ENCODE data around the gene RNF141. TPM values are rescaled to one million over a fixed set of nuclear protein-coding genes. Genes with fewer than 3 reads are reported as not detected.

RNF141 gene
- total and polyA plus RNA-seq, 2 of the 13 experiments (the other 11 are each of a cell fraction or from before 2014, with no cell fraction given): 9.3 to 22.4 TPM

- TF ChIP-seq, protein P1, sequence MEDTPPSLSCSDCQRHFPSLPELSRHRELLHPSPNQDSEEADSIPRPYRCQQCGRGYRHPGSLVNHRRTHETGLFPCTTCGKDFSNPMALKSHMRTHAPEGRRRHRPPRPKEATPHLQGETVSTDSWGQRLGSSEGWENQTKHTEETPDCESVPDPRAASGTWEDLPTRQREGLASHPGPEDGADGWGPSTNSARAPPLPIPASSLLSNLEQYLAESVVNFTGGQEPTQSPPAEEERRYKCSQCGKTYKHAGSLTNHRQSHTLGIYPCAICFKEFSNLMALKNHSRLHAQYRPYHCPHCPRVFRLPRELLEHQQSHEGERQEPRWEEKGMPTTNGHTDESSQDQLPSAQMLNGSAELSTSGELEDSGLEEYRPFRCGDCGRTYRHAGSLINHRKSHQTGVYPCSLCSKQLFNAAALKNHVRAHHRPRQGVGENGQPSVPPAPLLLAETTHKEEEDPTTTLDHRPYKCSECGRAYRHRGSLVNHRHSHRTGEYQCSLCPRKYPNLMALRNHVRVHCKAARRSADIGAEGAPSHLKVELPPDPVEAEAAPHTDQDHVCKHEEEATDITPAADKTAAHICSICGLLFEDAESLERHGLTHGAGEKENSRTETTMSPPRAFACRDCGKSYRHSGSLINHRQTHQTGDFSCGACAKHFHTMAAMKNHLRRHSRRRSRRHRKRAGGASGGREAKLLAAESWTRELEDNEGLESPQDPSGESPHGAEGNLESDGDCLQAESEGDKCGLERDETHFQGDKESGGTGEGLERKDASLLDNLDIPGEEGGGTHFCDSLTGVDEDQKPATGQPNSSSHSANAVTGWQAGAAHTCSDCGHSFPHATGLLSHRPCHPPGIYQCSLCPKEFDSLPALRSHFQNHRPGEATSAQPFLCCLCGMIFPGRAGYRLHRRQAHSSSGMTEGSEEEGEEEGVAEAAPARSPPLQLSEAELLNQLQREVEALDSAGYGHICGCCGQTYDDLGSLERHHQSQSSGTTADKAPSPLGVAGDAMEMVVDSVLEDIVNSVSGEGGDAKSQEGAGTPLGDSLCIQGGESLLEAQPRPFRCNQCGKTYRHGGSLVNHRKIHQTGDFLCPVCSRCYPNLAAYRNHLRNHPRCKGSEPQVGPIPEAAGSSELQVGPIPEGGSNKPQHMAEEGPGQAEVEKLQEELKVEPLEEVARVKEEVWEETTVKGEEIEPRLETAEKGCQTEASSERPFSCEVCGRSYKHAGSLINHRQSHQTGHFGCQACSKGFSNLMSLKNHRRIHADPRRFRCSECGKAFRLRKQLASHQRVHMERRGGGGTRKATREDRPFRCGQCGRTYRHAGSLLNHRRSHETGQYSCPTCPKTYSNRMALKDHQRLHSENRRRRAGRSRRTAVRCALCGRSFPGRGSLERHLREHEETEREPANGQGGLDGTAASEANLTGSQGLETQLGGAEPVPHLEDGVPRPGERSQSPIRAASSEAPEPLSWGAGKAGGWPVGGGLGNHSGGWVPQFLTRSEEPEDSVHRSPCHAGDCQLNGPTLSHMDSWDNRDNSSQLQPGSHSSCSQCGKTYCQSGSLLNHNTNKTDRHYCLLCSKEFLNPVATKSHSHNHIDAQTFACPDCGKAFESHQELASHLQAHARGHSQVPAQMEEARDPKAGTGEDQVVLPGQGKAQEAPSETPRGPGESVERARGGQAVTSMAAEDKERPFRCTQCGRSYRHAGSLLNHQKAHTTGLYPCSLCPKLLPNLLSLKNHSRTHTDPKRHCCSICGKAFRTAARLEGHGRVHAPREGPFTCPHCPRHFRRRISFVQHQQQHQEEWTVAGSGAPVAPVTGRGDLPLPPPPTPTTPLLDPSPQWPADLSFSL (CRISPR knock-in tag; IDR thresholded peaks at IDR 0.05): no peak
- TF ChIP-seq GATAD2A (CRISPR knock-in tag; IDR thresholded peaks at IDR 0.05) (no peak), ZNF264 (CRISPR knock-in tag; IDR thresholded peaks at IDR 0.05) (no peak), HNRNPUL1 (IDR thresholded peaks at IDR 0.05; ENCODE audit: low read depth, low read length) (0 out of 2 replicates have a peak, but pooled peaks have one; percentile 40), SP140L (CRISPR knock-in tag; IDR thresholded peaks at IDR 0.05; ENCODE audit: borderline replicate concordance) (no peak), FOXA3 (CRISPR knock-in tag; IDR thresholded peaks at IDR 0.05) (peak; percentile 46; the same call in 1 of the 2 replicates), PHB2 (IDR thresholded peaks at IDR 0.05; ENCODE audit: partially characterized antibody) (no peak), MYNN (CRISPR knock-in tag; IDR thresholded peaks at IDR 0.05; ENCODE audit: low read depth) (no peak), KLF16 (CRISPR knock-in tag; IDR thresholded peaks at IDR 0.05) (peak in 1 of 2 experiments; percentile 85; a peak in 2 of 4 replicates), BRCA1 (CRISPR knock-in tag; IDR thresholded peaks at IDR 0.05) (peak; percentile 30; the same call in 1 of the 2 replicates), JUND (CRISPR knock-in tag; IDR thresholded peaks at IDR 0.05) (no peak), MAFG (CRISPR knock-in tag; IDR thresholded peaks at IDR 0.05) (no peak), ZNF263 (CRISPR knock-in tag; IDR thresholded peaks at IDR 0.05) (no peak), AKAP8 (CRISPR knock-in tag; IDR thresholded peaks at IDR 0.05) (no peak), GPN1 (CRISPR knock-in tag; IDR thresholded peaks at IDR 0.05; ENCODE audit: borderline replicate concordance) (no peak), SMARCC2 (IDR thresholded peaks at IDR 0.05) (no peak), MTA3 (CRISPR knock-in tag; IDR thresholded peaks at IDR 0.05) (no peak), GLI4 (CRISPR knock-in tag; IDR thresholded peaks at IDR 0.05; ENCODE audit: borderline replicate concordance) (no peak), MIER3 (CRISPR knock-in tag; IDR thresholded peaks at IDR 0.05; ENCODE audit: borderline replicate concordance) (peak; percentile 91), ZNF468 (CRISPR knock-in tag; IDR thresholded peaks at IDR 0.05) (no peak), ZNF766 (CRISPR knock-in tag; IDR thresholded peaks at IDR 0.05; ENCODE audit: borderline replicate concordance) (0 out of 2 replicates have a peak, but pooled peaks have one; percentile 42), NRL (CRISPR knock-in tag; IDR thresholded peaks at IDR 0.05; ENCODE audit: borderline replicate concordance) (no peak; the same call in 1 of the 2 replicates), ZC3H13 (CRISPR knock-in tag; IDR thresholded peaks at IDR 0.05) (no peak), ZBTB3 (CRISPR knock-in tag; IDR thresholded peaks at IDR 0.05; ENCODE audit: borderline replicate concordance, low read depth) (0 out of 2 replicates have a peak, but pooled peaks have one; percentile 30)
- TF ChIP-seq, protein P2, sequence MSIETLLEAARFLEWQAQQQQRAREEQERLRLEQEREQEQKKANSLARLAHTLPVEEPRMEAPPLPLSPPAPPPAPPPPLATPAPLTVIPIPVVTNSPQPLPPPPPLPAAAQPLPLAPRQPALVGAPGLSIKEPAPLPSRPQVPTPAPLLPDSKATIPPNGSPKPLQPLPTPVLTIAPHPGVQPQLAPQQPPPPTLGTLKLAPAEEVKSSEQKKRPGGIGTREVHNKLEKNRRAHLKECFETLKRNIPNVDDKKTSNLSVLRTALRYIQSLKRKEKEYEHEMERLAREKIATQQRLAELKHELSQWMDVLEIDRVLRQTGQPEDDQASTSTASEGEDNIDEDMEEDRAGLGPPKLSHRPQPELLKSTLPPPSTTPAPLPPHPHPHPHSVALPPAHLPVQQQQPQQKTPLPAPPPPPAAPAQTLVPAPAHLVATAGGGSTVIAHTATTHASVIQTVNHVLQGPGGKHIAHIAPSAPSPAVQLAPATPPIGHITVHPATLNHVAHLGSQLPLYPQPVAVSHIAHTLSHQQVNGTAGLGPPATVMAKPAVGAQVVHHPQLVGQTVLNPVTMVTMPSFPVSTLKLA (IDR thresholded peaks at IDR 0.05): no peak; the same call in 1 of the 2 replicates
Measured at GRCh38 chr11:10540915-10541560, at the start of gene RNF141 (continued).
